Fibroblast of villous mesenchyme (primary cell): ENCODE measurements around the gene NMT1. TPM values are rescaled to one million over a fixed set of nuclear protein-coding genes. Genes with fewer than 3 reads are reported as not detected.

ENCODE experiments used
- DNase-seq: peaks from one replicate; pipeline ENCODE4 v3.0.0-alpha.2; 2010; ENCODE audit warnings: low read depth
- H3K4me3 ChIP-seq: 2 replicates; pipeline ENCODE4 v1.5.1; 2011; ENCODE audit warnings: low read depth, mild to moderate bottlenecking, low read length
- CTCF ChIP-seq: IDR thresholded peaks from 2 replicates; pipeline ENCODE4 v1.5.1; 2012; ENCODE audit warnings: low read depth, mild to moderate bottlenecking, low read length; ENCODE audit not compliant: insufficient read depth
- total RNA-seq: library from RNA; depleted of rRNA; stranded (reverse); fragments of >200 nt; gene quantifications from 2 replicates; pipeline ENCODE4 v1.2.3, GENCODE V29; 2012

Gene NMT1
- total RNA-seq, 1 donor, result 78.2 TPM

GRCh38 chr17:45147581-45148182, 86.6 kb downstream of the NMT1 start:
- DNase-seq, result peak; percentile 97
- TF ChIP-seq CTCF, result no peak
- H3K4me3 ChIP-seq, result peak overlapping the region; percentile 79

DNA sequence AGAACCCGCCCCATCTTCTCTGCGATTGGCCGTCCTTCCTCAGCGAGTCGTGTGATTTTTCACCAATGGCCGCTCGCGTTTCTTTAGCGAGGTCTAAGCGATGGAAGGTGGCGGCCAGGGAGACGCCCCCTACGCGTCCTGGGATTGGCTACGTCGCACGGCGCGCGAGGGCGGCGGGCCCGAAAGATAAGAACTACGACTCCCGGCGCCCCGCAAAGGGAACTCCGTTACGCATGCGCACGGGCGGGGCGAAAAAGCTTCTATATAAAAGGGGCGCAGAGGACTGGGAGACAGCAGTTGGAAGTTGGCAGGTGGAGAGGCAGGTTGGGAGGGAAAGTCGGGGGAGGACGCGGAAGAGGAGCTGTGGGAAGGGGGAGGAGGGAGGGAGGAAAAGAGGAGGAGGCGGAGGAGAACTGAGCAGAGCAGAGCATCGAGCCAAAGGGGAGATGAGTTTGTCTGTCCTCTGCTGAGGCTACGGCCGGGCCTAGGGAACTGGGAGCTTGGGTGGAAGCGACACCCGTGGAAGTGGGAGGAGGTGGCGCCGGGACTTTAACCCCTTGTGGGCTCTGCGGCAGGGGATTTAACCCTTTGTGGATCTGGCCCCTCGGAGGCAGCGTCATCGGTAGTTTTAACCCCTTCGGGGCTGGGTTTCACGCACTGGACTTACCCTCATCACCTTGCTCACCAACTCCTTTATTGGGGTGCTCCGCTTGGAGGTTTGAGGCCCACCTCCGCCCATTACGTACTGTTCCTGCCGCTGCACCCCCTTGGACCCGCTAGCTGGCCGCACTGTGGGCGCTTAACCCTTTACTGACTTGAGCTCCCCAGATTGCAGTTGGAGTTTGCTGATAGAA, 87.3 kb downstream of the NMT1 start, which contains the start of gene HEXIM1:
HEXIM1 (plus strand) TSS at position 293 of the 854 bp plus-strand sequence. CDS start 716 bp downstream, outside the sequence.
- no peak for TF ChIP-seq CTCF
- DNase-seq, result peak; percentile 100
- H3K4me3 ChIP-seq, result peak within 1 kb of the TSS; percentile 92

DNA sequence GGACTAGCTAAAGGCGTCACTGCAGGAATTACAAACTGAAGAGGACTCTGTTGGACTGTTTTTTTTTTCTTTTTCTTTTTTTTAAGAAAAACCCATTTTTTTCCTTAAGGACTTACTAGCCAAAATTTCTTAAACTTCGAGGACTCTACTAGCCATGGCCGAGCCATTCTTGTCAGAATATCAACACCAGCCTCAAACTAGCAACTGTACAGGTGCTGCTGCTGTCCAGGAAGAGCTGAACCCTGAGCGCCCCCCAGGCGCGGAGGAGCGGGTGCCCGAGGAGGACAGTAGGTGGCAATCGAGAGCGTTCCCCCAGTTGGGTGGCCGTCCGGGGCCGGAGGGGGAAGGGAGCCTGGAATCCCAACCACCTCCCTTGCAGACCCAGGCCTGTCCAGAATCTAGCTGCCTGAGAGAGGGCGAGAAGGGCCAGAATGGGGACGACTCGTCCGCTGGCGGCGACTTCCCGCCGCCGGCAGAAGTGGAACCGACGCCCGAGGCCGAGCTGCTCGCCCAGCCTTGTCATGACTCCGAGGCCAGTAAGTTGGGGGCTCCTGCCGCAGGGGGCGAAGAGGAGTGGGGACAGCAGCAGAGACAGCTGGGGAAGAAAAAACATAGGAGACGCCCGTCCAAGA, 88.0 kb downstream of the NMT1 start:
- peak; percentile 86 for DNase-seq
- H3K4me3 ChIP-seq, result peak overlapping the region; percentile 92
- peak; percentile 86 for TF ChIP-seq CTCF

GRCh38 chr17:45149669-45150664, 88.8 kb downstream of the NMT1 start:
- no peak for TF ChIP-seq CTCF
- peak; percentile 70 for DNase-seq
- H3K4me3 ChIP-seq, result peak overlapping the region; percentile 92

DNA sequence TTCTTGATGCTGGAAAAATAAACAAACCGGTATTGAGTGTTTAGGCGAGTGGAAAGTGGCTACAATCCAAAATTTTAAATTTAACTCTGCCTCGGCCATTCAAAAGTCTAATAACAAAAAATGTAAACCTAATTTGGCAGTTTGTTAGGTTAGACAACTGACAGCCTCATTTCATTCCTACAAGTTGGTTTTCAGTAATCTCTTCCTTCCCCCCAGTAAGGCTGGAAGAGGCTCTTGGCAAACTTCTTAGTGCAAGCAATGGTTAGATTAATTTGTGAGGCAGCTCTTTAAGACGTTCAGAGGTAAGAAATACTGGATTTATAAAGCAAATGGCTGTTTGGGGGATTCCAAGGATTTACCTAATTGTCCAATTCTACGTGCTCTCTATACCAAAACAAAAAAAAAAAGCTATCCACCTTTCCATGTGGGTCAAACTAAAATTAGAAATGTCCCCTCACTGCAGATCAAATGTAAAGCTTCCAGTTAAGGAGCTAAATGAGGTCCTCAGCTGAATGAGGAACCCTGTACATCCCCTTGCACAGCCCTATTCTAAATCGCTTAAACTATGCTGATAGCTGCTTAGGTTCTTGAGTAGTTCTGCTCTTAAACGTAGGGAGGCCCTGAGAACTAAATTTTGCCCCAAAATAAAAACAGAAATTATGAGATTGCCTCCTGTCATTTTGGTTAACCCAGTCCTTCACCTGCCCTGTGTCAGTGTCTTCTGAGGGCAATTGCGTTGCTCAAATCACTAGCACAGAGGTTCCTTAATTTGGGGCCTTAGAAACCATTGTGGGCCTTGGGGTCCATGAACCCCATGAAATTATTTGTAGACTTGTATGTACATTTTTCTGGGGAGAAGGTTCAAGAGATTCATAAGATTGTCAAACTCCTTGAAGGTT, 90.0 kb downstream of the NMT1 start:
- TF ChIP-seq CTCF, result no peak
- no peak for DNase-seq
- H3K4me3 ChIP-seq, result peak overlapping the region; percentile 92
